Measurements from ENCODE around the gene SND1.

The SND1 gene

GRCh38 chr7:127638197-127638596 lies 13.8 kb upstream of the SND1 start:
- no peaks in the 10 kb centered on the region for H3K36me3 Mint-ChIP-seq

GRCh38 chr7:127644484-127644883 lies 7.5 kb upstream of the SND1 start:
- H3K36me3 Mint-ChIP-seq, result no peaks in the 10 kb centered on the region
- no peak for DNase-seq (ENCODE audit: low spot score in 2 of 2)
- no peak for ATAC-seq
- H3K4me3 Mint-ChIP-seq, result no peak overlapping the region
- H3K9me3 Mint-ChIP-seq, result no peaks in the 10 kb centered on the region
- no peaks in the 10 kb centered on the region for H3K4me1 Mint-ChIP-seq
- no peak overlapping the region for H3K27ac Mint-ChIP-seq

More at GRCh38 chr7:127638197-127638596, 13.8 kb upstream of the SND1 start:
- Mint-ChIP-seq H3K4me3 (no peak overlapping the region), H3K27ac (no peak overlapping the region), H3K4me1 (no peaks in the 10 kb centered on the region), H3K9me3 (no peaks in the 10 kb centered on the region)
- DNase-seq (ENCODE audit: low spot score in 2 of 2) (no peak), ATAC-seq (no peak)

- DNase-seq (ENCODE audit: low spot score in 2 of 2) (no peak), ATAC-seq (no peak)
- peaks cover 9% of the 10 kb centered on the region for H3K36me3 Mint-ChIP-seq
- H3K4me3 Mint-ChIP-seq, result no peak overlapping the region
- peaks cover 3% of the 10 kb centered on the region for H3K4me1 Mint-ChIP-seq
- H3K9me3 Mint-ChIP-seq, result no peaks in the 10 kb centered on the region
- H3K27ac Mint-ChIP-seq, result no peak overlapping the region
These were observed 4.4 kb upstream of the SND1 start for GRCh38 chr7:127647636-127648035.

- no peak overlapping the region for H3K4me3 Mint-ChIP-seq
These were observed 3.0 kb upstream of the SND1 start for GRCh38 chr7:127648986-127649385.

GRCh38 chr7:127650847-127651555 lies 993 bp upstream of the SND1 start:
- Mint-ChIP-seq H3K9me3 (no peaks in the 10 kb centered on the region), H3K4me3 (no peak overlapping the region), H3K36me3 (peaks cover 41% of the 10 kb centered on the region), H3K4me1 (peaks cover 37% of the 10 kb centered on the region), H3K27ac (no peak overlapping the region)
- no peak for ATAC-seq
- DNase-seq (ENCODE audit: low spot score in 2 of 2), result peak in 1 of 2 donors; percentile 8

More at GRCh38 chr7:127648986-127649385, 3.0 kb upstream of the SND1 start:
- DNase-seq (ENCODE audit: low spot score in 2 of 2), result no peak
- Mint-ChIP-seq H3K36me3 (peaks cover 22% of the 10 kb centered on the region), H3K27ac (no peak overlapping the region), H3K9me3 (no peaks in the 10 kb centered on the region), H3K4me1 (peaks cover 17% of the 10 kb centered on the region)
- ATAC-seq, result no peak

- H3K4me3 Mint-ChIP-seq, result no peak overlapping the region
- peaks cover 57% of the 10 kb centered on the region for H3K36me3 Mint-ChIP-seq
- DNase-seq (ENCODE audit: low spot score in 2 of 2) (no peak), ATAC-seq (peak; percentile 46)
- H3K4me1 Mint-ChIP-seq, result peaks cover 50% of the 10 kb centered on the region
- H3K9me3 Mint-ChIP-seq, result no peaks in the 10 kb centered on the region
- H3K27ac Mint-ChIP-seq, result no peak overlapping the region
These were observed 597 bp downstream of the SND1 start for GRCh38 chr7:127652333-127653248.

- ATAC-seq (no peak), DNase-seq (ENCODE audit: low spot score in 2 of 2) (no peak)
- Mint-ChIP-seq H3K27ac (no peak overlapping the region), H3K9me3 (no peaks in the 10 kb centered on the region), H3K4me3 (no peak overlapping the region), H3K36me3 (peaks cover 65% of the 10 kb centered on the region), H3K4me1 (peaks cover 55% of the 10 kb centered on the region)
These were observed 1.4 kb downstream of the SND1 start for GRCh38 chr7:127653396-127653795.

- Mint-ChIP-seq H3K27ac (no peak overlapping the region), H3K36me3 (peaks cover 78% of the 10 kb centered on the region), H3K4me3 (no peak overlapping the region), H3K4me1 (peaks cover 62% of the 10 kb centered on the region), H3K9me3 (no peaks in the 10 kb centered on the region)
- DNase-seq (ENCODE audit: low spot score in 2 of 2), result no peak
- no peak for ATAC-seq
These were observed 2.7 kb downstream of the SND1 start for GRCh38 chr7:127654404-127655394.

- H3K27ac Mint-ChIP-seq, result no peak overlapping the region
- H3K4me1 Mint-ChIP-seq, result peaks cover 71% of the 10 kb centered on the region
- no peaks in the 10 kb centered on the region for H3K9me3 Mint-ChIP-seq
- ATAC-seq (no peak), DNase-seq (ENCODE audit: low spot score in 2 of 2) (no peak)
- peaks cover 89% of the 10 kb centered on the region for H3K36me3 Mint-ChIP-seq
- no peak overlapping the region for H3K4me3 Mint-ChIP-seq
These were observed 3.7 kb downstream of the SND1 start for GRCh38 chr7:127655720-127656119.

- Mint-ChIP-seq H3K27ac (no peak overlapping the region), H3K4me3 (no peak overlapping the region), H3K4me1 (peaks cover 79% of the 10 kb centered on the region), H3K36me3 (peaks cover 98% of the 10 kb centered on the region), H3K9me3 (no peaks in the 10 kb centered on the region)
- DNase-seq (ENCODE audit: low spot score in 2 of 2) (no peak), ATAC-seq (no peak)
These were observed 5.5 kb downstream of the SND1 start for GRCh38 chr7:127657500-127657899.

- no peak overlapping the region for H3K27ac Mint-ChIP-seq
- DNase-seq (ENCODE audit: low spot score in 2 of 2) (no peak), ATAC-seq (no peak)
- H3K9me3 Mint-ChIP-seq, result no peaks in the 10 kb centered on the region
- H3K36me3 Mint-ChIP-seq, result peaks cover 99% of the 10 kb centered on the region
- peaks cover 73% of the 10 kb centered on the region for H3K4me1 Mint-ChIP-seq
- no peak overlapping the region for H3K4me3 Mint-ChIP-seq
These were observed 7.1 kb downstream of the SND1 start for GRCh38 chr7:127658970-127659630.

- Mint-ChIP-seq H3K27ac (peak overlapping the region; percentile 95), H3K36me3 (peaks cover 85% of the 10 kb centered on the region), H3K4me3 (no peak overlapping the region), H3K4me1 (peaks cover 72% of the 10 kb centered on the region), H3K9me3 (no peaks in the 10 kb centered on the region)
- ATAC-seq (no peak), DNase-seq (ENCODE audit: low spot score in 2 of 2) (no peak)
These were observed 13.9 kb downstream of the SND1 start for GRCh38 chr7:127665922-127666321.

GRCh38 chr7:127666602-127667001 lies 14.6 kb downstream of the SND1 start:
- ATAC-seq (no peak), DNase-seq (ENCODE audit: low spot score in 2 of 2) (no peak)
- H3K27ac Mint-ChIP-seq, result peak overlapping the region; percentile 95
- H3K9me3 Mint-ChIP-seq, result no peaks in the 10 kb centered on the region
- H3K4me3 Mint-ChIP-seq, result peak overlapping the region; percentile 65
- peaks cover 70% of the 10 kb centered on the region for H3K4me1 Mint-ChIP-seq
- H3K36me3 Mint-ChIP-seq, result peaks cover 85% of the 10 kb centered on the region

GRCh38 chr7:127667017-127667670 lies 15.2 kb downstream of the SND1 start:
- peak overlapping the region; percentile 95 for H3K27ac Mint-ChIP-seq
- H3K9me3 Mint-ChIP-seq, result no peaks in the 10 kb centered on the region
- H3K4me3 Mint-ChIP-seq, result peak overlapping the region; percentile 65
- peaks cover 85% of the 10 kb centered on the region for H3K36me3 Mint-ChIP-seq
- H3K4me1 Mint-ChIP-seq, result peaks cover 74% of the 10 kb centered on the region
- peak; percentile 94 for ATAC-seq
- no peak for DNase-seq (ENCODE audit: low spot score in 2 of 2)
